ENCODE results near the gene C6orf62.
A peak's percentile ranks its signal among the peaks of the same experiment; 100 is the strongest.

Gene C6orf62

GRCh38 chr6:24720604-24721460 lies 1.9 kb upstream of the C6orf62 start:
- TF ChIP-seq ZFP3 (CRISPR knock-in tag; IDR thresholded peaks at IDR 0.05) (no peak), PATZ1 (CRISPR knock-in tag; IDR thresholded peaks at IDR 0.05; ENCODE audit: borderline replicate concordance) (peak; percentile 56; the same call in 1 of the 2 replicates), ZNF70 (CRISPR knock-in tag; IDR thresholded peaks at IDR 0.05) (no peak), ZNF565 (CRISPR knock-in tag; conservative IDR thresholded peaks at IDR 0.05; ENCODE audit: low read depth) (no peak), TSHZ2 (CRISPR knock-in tag; IDR thresholded peaks at IDR 0.05) (no peak)
- ATAC-seq: peak; percentile 96

GRCh38 chr6:24720131-24720603 lies 1.2 kb upstream of the C6orf62 start:
- ATAC-seq: peak; percentile 30
- TF ChIP-seq ZFP3 (CRISPR knock-in tag; IDR thresholded peaks at IDR 0.05) (no peak), ZFP30 (CRISPR knock-in tag; IDR thresholded peaks at IDR 0.05) (no peak), ZNF565 (CRISPR knock-in tag; conservative IDR thresholded peaks at IDR 0.05; ENCODE audit: low read depth) (no peak), OSR1 (CRISPR knock-in tag; IDR thresholded peaks at IDR 0.05) (no peak), POU6F1 (CRISPR knock-in tag; IDR thresholded peaks at IDR 0.05; ENCODE audit: borderline replicate concordance, low read depth) (no peak), PPARA (CRISPR knock-in tag; IDR thresholded peaks at IDR 0.05; ENCODE audit: borderline replicate concordance) (no peak)

- ATAC-seq: no peak
- no peak for TF ChIP-seq ZC3H10 (CRISPR knock-in tag; IDR thresholded peaks at IDR 0.05)
- TF ChIP-seq CSDC2 (CRISPR knock-in tag; IDR thresholded peaks at IDR 0.05): no peak
- no peak for TF ChIP-seq TCF4 (CRISPR knock-in tag; IDR thresholded peaks at IDR 0.05; ENCODE audit: borderline replicate concordance)
- TF ChIP-seq BACH2 (CRISPR knock-in tag; IDR thresholded peaks at IDR 0.05; ENCODE audit: borderline replicate concordance): no peak
- no peak for TF ChIP-seq ISL1 (CRISPR knock-in tag; IDR thresholded peaks at IDR 0.05)
- TF ChIP-seq ZNF8 (CRISPR knock-in tag; IDR thresholded peaks at IDR 0.05): no peak
- no peak for TF ChIP-seq ZNF70 (CRISPR knock-in tag; IDR thresholded peaks at IDR 0.05)
- TF ChIP-seq ZFP3 (CRISPR knock-in tag; IDR thresholded peaks at IDR 0.05): no peak
- TF ChIP-seq OSR1 (CRISPR knock-in tag; IDR thresholded peaks at IDR 0.05): no peak
- no peak for TF ChIP-seq CREB5 (CRISPR knock-in tag; IDR thresholded peaks at IDR 0.05; ENCODE audit: low read depth)
- TF ChIP-seq TSHZ2 (CRISPR knock-in tag; IDR thresholded peaks at IDR 0.05): no peak
- TF ChIP-seq SNAI2 (CRISPR knock-in tag; IDR thresholded peaks at IDR 0.05): no peak
- TF ChIP-seq TOX (CRISPR knock-in tag; IDR thresholded peaks at IDR 0.05; ENCODE audit: borderline replicate concordance): no peak
- TF ChIP-seq PATZ1 (CRISPR knock-in tag; IDR thresholded peaks at IDR 0.05; ENCODE audit: borderline replicate concordance): no peak
- TF ChIP-seq POU6F1 (CRISPR knock-in tag; IDR thresholded peaks at IDR 0.05; ENCODE audit: borderline replicate concordance, low read depth): no peak
Observed at GRCh38 chr6:24718449-24719124, 367 bp downstream of the C6orf62 start.

All from SK-N-SH treated with all-trans-retinoic acid at 6 μM for 48 hours (cell line).